Brain pericyte (primary cell): ENCODE results near the gene C17orf75.
"Not testable (repeated sequence)": the region's sequence is repeated elsewhere in the genome, so short reads cannot be mapped to it uniquely, and the experiment has no call there.

Experiments
- DNase-seq: peaks from one replicate; pipeline ENCODE4 v3.0.0-alpha.2; 2012; ENCODE audit warnings: low read depth, low spot score

C17orf75 gene

GRCh38 chr17:32345951-32346600 lies 4.1 kb upstream of the C17orf75 start:
- no peak for DNase-seq

GRCh38 chr17:32342603-32343325 lies 791 bp upstream of the C17orf75 start:
- no peak for DNase-seq

- no peak for DNase-seq
These were observed 674 bp downstream of the C17orf75 start for GRCh38 chr17:32341141-32341856.

GRCh38 chr17:32335687-32336086 lies 6.3 kb downstream of the C17orf75 start:
- no peak for DNase-seq

- DNase-seq = no peak
These were observed 6.9 kb downstream of the C17orf75 start for GRCh38 chr17:32335046-32335445.

GRCh38 chr17:32333187-32333586 lies 8.8 kb downstream of the C17orf75 start:
- DNase-seq = no peak

GRCh38 chr17:32331243-32332040 lies 10.5 kb downstream of the C17orf75 start:
- DNase-seq = no peak

GRCh38 chr17:32330147-32330546 lies 11.8 kb downstream of the C17orf75 start:
- DNase-seq = no peak

GRCh38 chr17:32327911-32328310 lies 14.1 kb downstream of the C17orf75 start:
- no peak for DNase-seq

- DNase-seq = no peak
These were observed 18.0 kb downstream of the C17orf75 start for GRCh38 chr17:32323811-32324491.

- DNase-seq = no peak
These were observed 18.9 kb downstream of the C17orf75 start for GRCh38 chr17:32323046-32323445.

- no peak for DNase-seq
These were observed 21.1 kb downstream of the C17orf75 start for GRCh38 chr17:32320847-32321246.

GRCh38 chr17:32320080-32320479 lies 21.9 kb downstream of the C17orf75 start:
- DNase-seq = not testable (repeated sequence)

- DNase-seq = no peak
These were observed 22.4 kb downstream of the C17orf75 start for GRCh38 chr17:32319548-32319905.

- no peak for DNase-seq
These were observed 23.9 kb downstream of the C17orf75 start for GRCh38 chr17:32318071-32318470.

GRCh38 chr17:32317353-32317752 lies 24.6 kb downstream of the C17orf75 start:
- DNase-seq = no peak

GRCh38 chr17:32316653-32317052 lies 25.3 kb downstream of the C17orf75 start:
- not testable (repeated sequence) for DNase-seq

- no peak for DNase-seq
These were observed 26.8 kb downstream of the C17orf75 start for GRCh38 chr17:32315171-32315570.

GRCh38 chr17:32314636-32315035 lies 27.3 kb downstream of the C17orf75 start:
- no peak for DNase-seq

GRCh38 chr17:32311028-32311536 lies 30.9 kb downstream of the C17orf75 start:
- DNase-seq = no peak

GRCh38 chr17:32307658-32308057 lies 34.3 kb downstream of the C17orf75 start:
- no peak for DNase-seq
